ENCODE data around the gene BCHE. TPM values are rescaled to one million over a fixed set of nuclear protein-coding genes. Genes with fewer than 3 reads are reported as not detected.

Gene BCHE
- total RNA-seq = under 1 TPM; 0.69 to 0.79 TPM
- 55.9 TPM for polyA plus RNA-seq (2013, experiment 1 of 2)
- 57.0 TPM for polyA plus RNA-seq (2013, experiment 2 of 2)
- long read RNA-seq, experiment 1 = 0 reads
- long read RNA-seq, experiment 2, partial matches to known transcripts = 0 of 5 reads
- long read RNA-seq, experiment 2, other reads (novel, unspliced or antisense) = 1 of 5 reads
- long read RNA-seq, experiment 3, partial matches to known transcripts = 3 of 6 reads
- long read RNA-seq, experiment 3, other reads (novel, unspliced or antisense) = 0 of 6 reads
- long read RNA-seq, experiment 4, partial matches to known transcripts = 0 of 1 reads
- long read RNA-seq, experiment 4, other reads (novel, unspliced or antisense) = 0 of 1 reads

DNA sequence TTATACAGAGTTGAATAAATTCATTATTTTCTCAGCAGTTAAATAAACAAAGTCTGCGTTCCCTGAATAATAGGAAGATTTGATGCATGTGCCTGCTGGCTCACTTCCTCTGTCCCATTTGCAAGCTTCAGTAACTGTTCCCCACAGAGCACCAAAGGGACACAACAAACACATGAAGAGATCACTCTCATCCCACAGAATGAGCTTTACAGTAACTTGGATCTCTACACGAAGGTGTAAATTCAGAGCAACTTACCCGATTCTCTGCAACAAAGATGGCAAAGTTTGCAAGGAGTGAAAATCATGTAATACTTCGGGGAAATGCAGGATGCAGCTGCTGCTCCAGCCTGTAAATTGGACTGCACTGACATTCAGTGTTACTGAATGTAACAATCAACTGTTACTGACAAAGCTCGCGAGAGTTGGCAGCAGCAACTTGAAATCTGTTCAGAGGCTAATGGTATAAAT, at the start of gene BCHE:
Gene BCHE, minus strand, starts transcription at position 366 of the 468 bp plus-strand sequence. CDS start 6,390 bp downstream, outside the sequence.
- Histone ChIP-seq H3K9ac (ENCODE audit: extremely low read depth, low read length, poor library complexity, severe bottlenecking) (no peak within 1 kb of the TSS), H3K9me3 (ENCODE audit: control insufficient read depth, low read length) (no peaks in the 10 kb centered on the region), H3K27ac (ENCODE audit: low read depth, low read length) (peak within 1 kb of the TSS; percentile 82), H3K36me3 (ENCODE audit: control insufficient read depth, insufficient read depth, low read length) (no peaks in the 10 kb centered on the region), H3K4me1 (ENCODE audit: control insufficient read depth, insufficient read depth, low read length) (no peaks in the 10 kb centered on the region), H3K27me3 (ENCODE audit: control insufficient read depth, insufficient read depth, low read length, poor library complexity, severe bottlenecking) (no peaks in the 10 kb centered on the region), H3K4me3 (ENCODE audit: low read length) (peak within 1 kb of the TSS; percentile 50)
- Mint-ChIP-seq H3K4me3 (peak within 1 kb of the TSS; percentile 38), H3K9me3 (no peaks in the 10 kb centered on the region), H3K36me3 (ENCODE audit: low read depth) (no peaks in the 10 kb centered on the region), H3K27me3 (ENCODE audit: insufficient read depth) (no peaks in the 10 kb centered on the region), H3K4me1 (peaks cover 9% of the 10 kb centered on the region), H3K27ac (peak within 1 kb of the TSS; percentile 89)
- DNase-seq = peak; percentile 63
- WGBS, 2 experiments (ENCODE audit: insufficient coverage in 1 of 2, insufficient read length in 1 of 2) = 6 to 34% methylated on average over 3 to 6 of the region's 6 CpGs
- TF ChIP-seq, protein P1, sequence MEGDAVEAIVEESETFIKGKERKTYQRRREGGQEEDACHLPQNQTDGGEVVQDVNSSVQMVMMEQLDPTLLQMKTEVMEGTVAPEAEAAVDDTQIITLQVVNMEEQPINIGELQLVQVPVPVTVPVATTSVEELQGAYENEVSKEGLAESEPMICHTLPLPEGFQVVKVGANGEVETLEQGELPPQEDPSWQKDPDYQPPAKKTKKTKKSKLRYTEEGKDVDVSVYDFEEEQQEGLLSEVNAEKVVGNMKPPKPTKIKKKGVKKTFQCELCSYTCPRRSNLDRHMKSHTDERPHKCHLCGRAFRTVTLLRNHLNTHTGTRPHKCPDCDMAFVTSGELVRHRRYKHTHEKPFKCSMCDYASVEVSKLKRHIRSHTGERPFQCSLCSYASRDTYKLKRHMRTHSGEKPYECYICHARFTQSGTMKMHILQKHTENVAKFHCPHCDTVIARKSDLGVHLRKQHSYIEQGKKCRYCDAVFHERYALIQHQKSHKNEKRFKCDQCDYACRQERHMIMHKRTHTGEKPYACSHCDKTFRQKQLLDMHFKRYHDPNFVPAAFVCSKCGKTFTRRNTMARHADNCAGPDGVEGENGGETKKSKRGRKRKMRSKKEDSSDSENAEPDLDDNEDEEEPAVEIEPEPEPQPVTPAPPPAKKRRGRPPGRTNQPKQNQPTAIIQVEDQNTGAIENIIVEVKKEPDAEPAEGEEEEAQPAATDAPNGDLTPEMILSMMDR (conservative IDR thresholded peaks at IDR 0.05) = no peak

DNA sequence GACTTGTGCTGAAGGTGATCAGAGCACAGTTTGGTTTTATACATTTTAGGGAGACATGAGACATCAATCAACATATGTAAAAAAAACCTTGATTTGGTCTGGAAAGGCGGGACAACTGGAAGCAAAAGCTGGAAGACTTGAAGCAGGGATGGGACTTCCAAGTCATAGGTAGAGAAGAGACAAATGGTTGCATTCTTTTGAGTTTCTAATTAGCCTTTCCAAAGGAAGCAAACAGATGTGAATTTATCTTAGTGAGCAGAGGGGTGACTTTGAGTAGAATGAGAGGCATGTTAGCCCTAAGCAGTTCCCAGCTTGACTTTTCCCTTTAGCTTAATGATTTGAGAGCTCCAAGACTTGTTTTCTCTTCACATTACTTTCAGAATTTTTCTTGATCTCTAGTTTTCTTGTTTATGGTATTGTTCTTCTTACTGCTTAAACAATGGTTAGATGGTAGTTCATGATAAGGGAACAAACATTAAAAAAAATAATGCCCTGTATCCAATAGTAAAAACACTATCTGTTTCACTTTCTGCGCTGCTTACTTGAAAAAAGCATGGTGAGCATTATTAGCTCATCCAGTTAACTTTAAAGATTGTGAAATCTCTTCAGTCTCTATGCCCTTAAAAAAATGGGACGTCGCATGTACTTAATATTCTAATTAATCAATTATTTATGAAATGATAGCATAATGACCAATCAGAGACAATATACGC, 48.5 kb upstream of the BCHE start:
- Histone ChIP-seq H3K36me3 (ENCODE audit: control insufficient read depth, insufficient read depth, low read length) (no peaks in the 10 kb centered on the region), H3K4me3 (ENCODE audit: low read length) (no peak overlapping the region), H3K9ac (ENCODE audit: extremely low read depth, low read length, poor library complexity, severe bottlenecking) (no peak overlapping the region), H3K27me3 (ENCODE audit: control insufficient read depth, insufficient read depth, low read length, poor library complexity, severe bottlenecking) (no peaks in the 10 kb centered on the region), H3K9me3 (ENCODE audit: control insufficient read depth, low read length) (no peaks in the 10 kb centered on the region), H3K27ac (ENCODE audit: low read depth, low read length) (no peak overlapping the region), H3K4me1 (ENCODE audit: control insufficient read depth, insufficient read depth, low read length) (no peaks in the 10 kb centered on the region)
- Mint-ChIP-seq H3K27me3 (ENCODE audit: insufficient read depth) (no peaks in the 10 kb centered on the region), H3K9me3 (no peaks in the 10 kb centered on the region), H3K4me3 (no peak overlapping the region), H3K4me1 (peaks cover 8% of the 10 kb centered on the region), H3K36me3 (ENCODE audit: low read depth) (no peaks in the 10 kb centered on the region), H3K27ac (peak overlapping the region; percentile 77)
- DNase-seq = peak; percentile 41
- TF ChIP-seq, protein P1 (conservative IDR thresholded peaks at IDR 0.05) = no peak
- WGBS, 2 experiments (ENCODE audit: insufficient coverage in 1 of 2, insufficient read length in 1 of 2) = 79 to 89% methylated on average over 2 of the region's 5 CpGs

DNA sequence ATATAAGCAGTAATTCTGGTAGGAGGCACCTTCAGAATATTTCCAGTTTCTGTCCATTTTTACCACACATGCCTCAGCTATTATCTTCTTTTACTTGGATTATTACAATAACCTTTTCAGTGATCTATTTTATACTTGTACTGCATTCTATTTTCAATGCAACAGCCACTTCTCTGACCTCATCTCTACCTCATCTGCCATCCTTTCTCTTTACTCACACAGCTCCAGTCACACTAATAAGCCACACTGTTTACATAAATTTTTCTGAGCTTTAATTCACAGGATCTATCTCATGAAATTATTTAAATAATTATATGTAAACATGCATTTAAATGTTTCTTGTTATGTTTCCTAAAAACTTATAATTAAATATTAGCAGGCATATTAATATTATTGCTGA, 47.3 kb upstream of the BCHE start:
- H3K4me3 ChIP-seq (ENCODE audit: low read length) = no peak overlapping the region
- peaks cover 8% of the 10 kb centered on the region for H3K4me1 Mint-ChIP-seq
- H3K27me3 ChIP-seq (ENCODE audit: control insufficient read depth, insufficient read depth, low read length, poor library complexity, severe bottlenecking) = no peaks in the 10 kb centered on the region
- H3K4me3 Mint-ChIP-seq = no peak overlapping the region
- H3K9ac ChIP-seq (ENCODE audit: extremely low read depth, low read length, poor library complexity, severe bottlenecking) = no peak overlapping the region
- H3K36me3 ChIP-seq (ENCODE audit: control insufficient read depth, insufficient read depth, low read length) = no peaks in the 10 kb centered on the region
- H3K27me3 Mint-ChIP-seq (ENCODE audit: insufficient read depth) = no peaks in the 10 kb centered on the region
- H3K27ac ChIP-seq (ENCODE audit: low read depth, low read length) = no peak overlapping the region
- no peaks in the 10 kb centered on the region for H3K9me3 Mint-ChIP-seq
- no peaks in the 10 kb centered on the region for H3K9me3 ChIP-seq (ENCODE audit: control insufficient read depth, low read length)
- H3K27ac Mint-ChIP-seq = no peak overlapping the region
- H3K36me3 Mint-ChIP-seq (ENCODE audit: low read depth) = no peaks in the 10 kb centered on the region
- DNase-seq = no peak
- no peaks in the 10 kb centered on the region for H3K4me1 ChIP-seq (ENCODE audit: control insufficient read depth, insufficient read depth, low read length)
- TF ChIP-seq, protein P1 (conservative IDR thresholded peaks at IDR 0.05) = no peak

All from endodermal cell (in vitro differentiated cells).